ENCODE data around the gene PPP1R7.

Gene PPP1R7

GRCh38 chr2:241125626-241126025, 24.6 kb upstream of the PPP1R7 start:
- H3K36me3 ChIP-seq (ENCODE audit: control insufficient read depth in 2 of 2, insufficient read depth in 1 of 2, low read length in 2 of 2) = peaks cover 4 to 75% of the 10 kb centered on the region in 2 experiments
- no peaks in the 10 kb centered on the region for H3K4me1 ChIP-seq (ENCODE audit: control insufficient read depth, insufficient read depth, low read length)
- H3K27ac ChIP-seq (ENCODE audit: extremely low read depth, low read depth, low read length) = no peak overlapping the region
- POLR2A ChIA-PET = no interaction called here
- CTCF ChIA-PET = no interaction called here
- TF ChIP-seq TRIM28 (IDR thresholded peaks at IDR 0.05; ENCODE audit: borderline replicate concordance, low read length) (no peak), KLF1 (tag by site-specific recombination; IDR thresholded peaks at IDR 0.05) (no peak), REPIN1 (tag by site-specific recombination; IDR thresholded peaks at IDR 0.05; ENCODE audit: low read depth) (no peak), ZSCAN23 (tag by site-specific recombination; IDR thresholded peaks at IDR 0.05) (no peak), ZEB2 (tag by site-specific recombination; IDR thresholded peaks at IDR 0.05) (no peak), KLF8 (tag by site-specific recombination; IDR thresholded peaks at IDR 0.05) (no peak), ZNF670 (tag by site-specific recombination; IDR thresholded peaks at IDR 0.05; ENCODE audit: low read depth) (no peak), ZNF76 (tag by site-specific recombination; IDR thresholded peaks at IDR 0.05; ENCODE audit: borderline replicate concordance, low read depth) (no peak), ZNF664 (tag by site-specific recombination; IDR thresholded peaks at IDR 0.05) (no peak), ZNF175 (tag by site-specific recombination; IDR thresholded peaks at IDR 0.05) (no peak), PBX3 (CRISPR knock-in tag; IDR thresholded peaks at IDR 0.05) (no peak), OSR2 (tag by site-specific recombination; IDR thresholded peaks at IDR 0.05) (no peak), ZNF391 (tag by site-specific recombination; IDR thresholded peaks at IDR 0.05; ENCODE audit: borderline replicate concordance, low read depth) (no peak)
- no peak overlapping the region for H3K4me3 ChIP-seq (ENCODE audit: low read depth, low read length)
- H3K9me3 ChIP-seq (ENCODE audit: control insufficient read depth, insufficient read depth, low read depth, low read length) = no peaks in the 10 kb centered on the region

- POLR2A ChIA-PET = interaction anchor here (1.2 kb wide), 1 partner anchor 23 kb away, joined by 3 read pairs; the partner anchor contains the start of gene PASK
- CTCF ChIA-PET = no interaction called here
- TF ChIP-seq GFI1B (tag by site-specific recombination; IDR thresholded peaks at IDR 0.05) = no peak
- TF ChIP-seq EGR2 (tag by site-specific recombination; IDR thresholded peaks at IDR 0.05; ENCODE audit: low read depth) = no peak
- TF ChIP-seq ZNF146 (tag by site-specific recombination; IDR thresholded peaks at IDR 0.05) = no peak
- TF ChIP-seq ZNF223 (tag by site-specific recombination; IDR thresholded peaks at IDR 0.05) = no peak
These were observed 24.1 kb upstream of the PPP1R7 start for GRCh38 chr2:241126201-241126611.

GRCh38 chr2:241126771-241127202, 23.5 kb upstream of the PPP1R7 start:
- Histone ChIP-seq H3K4me1 (ENCODE audit: control insufficient read depth, insufficient read depth, low read length) (no peaks in the 10 kb centered on the region), H3K27ac (ENCODE audit: extremely low read depth, low read depth, low read length) (no peak overlapping the region), H3K4me3 (ENCODE audit: low read depth, low read length) (no peak overlapping the region), H3K36me3 (ENCODE audit: control insufficient read depth in 2 of 2, insufficient read depth in 1 of 2, low read length in 2 of 2) (peaks cover 0 to 71% of the 10 kb centered on the region in 2 experiments; a peak in 2 of 3 replicates), H3K9me3 (ENCODE audit: control insufficient read depth, insufficient read depth, low read depth, low read length) (no peaks in the 10 kb centered on the region)
- POLR2A ChIA-PET = interaction anchor here (1.2 kb wide), 1 partner anchor 23 kb away, joined by 3 read pairs; the partner anchor contains the start of gene PASK
- TF ChIP-seq KLF16 (tag by site-specific recombination; IDR thresholded peaks at IDR 0.05) (no peak), PRDM1 (tag by site-specific recombination; IDR thresholded peaks at IDR 0.05) (no peak), ZNF423 (tag by site-specific recombination; IDR thresholded peaks at IDR 0.05) (no peak), ZNF449 (tag by site-specific recombination; IDR thresholded peaks at IDR 0.05) (no peak), ZNF521 (tag by site-specific recombination; IDR thresholded peaks at IDR 0.05) (no peak), ZNF112 (tag by site-specific recombination; IDR thresholded peaks at IDR 0.05) (no peak), GFI1B (tag by site-specific recombination; IDR thresholded peaks at IDR 0.05) (no peak), ZNF529 (tag by site-specific recombination; IDR thresholded peaks at IDR 0.05; ENCODE audit: insufficient replicate concordance) (no peak), ZNF394 (tag by site-specific recombination; IDR thresholded peaks at IDR 0.05; ENCODE audit: borderline replicate concordance) (no peak), ZNF837 (tag by site-specific recombination; IDR thresholded peaks at IDR 0.05) (no peak), RBAK (tag by site-specific recombination; IDR thresholded peaks at IDR 0.05) (no peak), KLF10 (tag by site-specific recombination; IDR thresholded peaks at IDR 0.05) (no peak), ZNF18 (tag by site-specific recombination; IDR thresholded peaks at IDR 0.05) (no peak), ZNF510 (tag by site-specific recombination; IDR thresholded peaks at IDR 0.05; ENCODE audit: insufficient replicate concordance) (no peak), ZNF169 (tag by site-specific recombination; IDR thresholded peaks at IDR 0.05) (no peak)
- CTCF ChIA-PET = no interaction called here

More at GRCh38 chr2:241126201-241126611, 24.1 kb upstream of the PPP1R7 start:
- Histone ChIP-seq H3K4me3 (ENCODE audit: low read depth, low read length) (no peak overlapping the region), H3K4me1 (ENCODE audit: control insufficient read depth, insufficient read depth, low read length) (no peaks in the 10 kb centered on the region), H3K36me3 (ENCODE audit: control insufficient read depth in 2 of 2, insufficient read depth in 1 of 2, low read length in 2 of 2) (peaks cover 0 to 71% of the 10 kb centered on the region in 2 experiments; a peak in 2 of 3 replicates), H3K27ac (ENCODE audit: extremely low read depth, low read depth, low read length) (no peak overlapping the region), H3K9me3 (ENCODE audit: control insufficient read depth, insufficient read depth, low read depth, low read length) (no peaks in the 10 kb centered on the region)
